WTC11 (cell line): ENCODE measurements around the gene ANKRD11.

Experiments
- FOXJ3 ChIP-seq: sonication (generic); formaldehyde crosslinking; IDR thresholded peaks from 2 replicates; pipeline ENCODE4 v1.9.0; 2021; ENCODE audit warnings: missing genetic modification reagents, mild to moderate bottlenecking, borderline replicate concordance
- NFYB ChIP-seq: sonication (generic); formaldehyde crosslinking; conservative IDR thresholded peaks from 2 replicates; pipeline ENCODE4 v1.8.0; 2022; ENCODE audit warnings: low read depth, missing genetic modification reagents
- PRRX2 ChIP-seq: fragments of 250-450 bp; sonication (Bioruptor Pico); IDR thresholded peaks from 2 replicates; pipeline ENCODE4 v1.8.0; 2021; ENCODE audit warnings: mild to moderate bottlenecking
- TF ChIP-seq, protein P1 (sequence below): fragments of 200-600 bp; IDR thresholded peaks from 2 replicates; pipeline ENCODE4 v1.8.0; 2022; ENCODE audit warnings: antibody characterized with exemption
- TF ChIP-seq, protein P2 (sequence below): fragments of 250-450 bp; sonication (Bioruptor Pico); IDR thresholded peaks from 2 replicates; pipeline ENCODE4 v1.9.0; 2021; ENCODE audit warnings: mild to moderate bottlenecking
- TF ChIP-seq, protein P3 (sequence below): sonication (generic); formaldehyde crosslinking; conservative IDR thresholded peaks from 2 replicates; pipeline ENCODE4 v1.8.1; 2022; ENCODE audit warnings: mild to moderate bottlenecking, missing genetic modification reagents

DNA sequence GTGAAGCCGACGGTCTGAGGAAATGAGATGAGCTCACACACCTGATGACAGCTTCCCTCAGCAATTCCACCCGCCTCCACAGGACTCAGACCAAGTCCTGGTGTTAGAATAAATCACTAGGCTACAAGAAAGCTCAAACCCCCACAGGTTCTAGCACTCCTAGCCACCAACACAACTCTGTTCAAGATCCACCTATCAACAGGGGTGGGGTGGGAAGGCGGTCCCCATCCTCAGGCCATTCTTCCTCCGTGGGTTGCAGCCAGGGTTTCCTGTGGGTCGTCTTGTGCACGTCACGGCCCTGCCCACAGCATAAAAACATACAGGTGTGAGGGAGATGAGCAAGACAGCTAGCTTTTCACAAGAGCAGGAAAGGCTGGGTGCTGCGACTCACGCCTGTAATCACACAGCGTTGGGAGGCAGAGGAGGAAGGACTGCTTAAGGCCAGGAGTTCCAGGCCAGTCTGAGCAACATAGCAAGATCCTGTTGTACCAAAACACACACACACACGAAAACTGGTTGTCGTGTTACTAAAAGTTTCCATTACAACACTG, 81.1 kb downstream of the ANKRD11 start:
- TF ChIP-seq, protein P1, sequence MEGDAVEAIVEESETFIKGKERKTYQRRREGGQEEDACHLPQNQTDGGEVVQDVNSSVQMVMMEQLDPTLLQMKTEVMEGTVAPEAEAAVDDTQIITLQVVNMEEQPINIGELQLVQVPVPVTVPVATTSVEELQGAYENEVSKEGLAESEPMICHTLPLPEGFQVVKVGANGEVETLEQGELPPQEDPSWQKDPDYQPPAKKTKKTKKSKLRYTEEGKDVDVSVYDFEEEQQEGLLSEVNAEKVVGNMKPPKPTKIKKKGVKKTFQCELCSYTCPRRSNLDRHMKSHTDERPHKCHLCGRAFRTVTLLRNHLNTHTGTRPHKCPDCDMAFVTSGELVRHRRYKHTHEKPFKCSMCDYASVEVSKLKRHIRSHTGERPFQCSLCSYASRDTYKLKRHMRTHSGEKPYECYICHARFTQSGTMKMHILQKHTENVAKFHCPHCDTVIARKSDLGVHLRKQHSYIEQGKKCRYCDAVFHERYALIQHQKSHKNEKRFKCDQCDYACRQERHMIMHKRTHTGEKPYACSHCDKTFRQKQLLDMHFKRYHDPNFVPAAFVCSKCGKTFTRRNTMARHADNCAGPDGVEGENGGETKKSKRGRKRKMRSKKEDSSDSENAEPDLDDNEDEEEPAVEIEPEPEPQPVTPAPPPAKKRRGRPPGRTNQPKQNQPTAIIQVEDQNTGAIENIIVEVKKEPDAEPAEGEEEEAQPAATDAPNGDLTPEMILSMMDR, result no peak
- no peak for TF ChIP-seq NFYB (CRISPR knock-in tag)
- TF ChIP-seq, protein P2, sequence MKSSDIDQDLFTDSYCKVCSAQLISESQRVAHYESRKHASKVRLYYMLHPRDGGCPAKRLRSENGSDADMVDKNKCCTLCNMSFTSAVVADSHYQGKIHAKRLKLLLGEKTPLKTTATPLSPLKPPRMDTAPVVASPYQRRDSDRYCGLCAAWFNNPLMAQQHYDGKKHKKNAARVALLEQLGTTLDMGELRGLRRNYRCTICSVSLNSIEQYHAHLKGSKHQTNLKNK, result no peak
- no peak for TF ChIP-seq PRRX2 (CRISPR knock-in tag)
- TF ChIP-seq FOXJ3 (CRISPR knock-in tag), result no peak
- TF ChIP-seq, protein P3, sequence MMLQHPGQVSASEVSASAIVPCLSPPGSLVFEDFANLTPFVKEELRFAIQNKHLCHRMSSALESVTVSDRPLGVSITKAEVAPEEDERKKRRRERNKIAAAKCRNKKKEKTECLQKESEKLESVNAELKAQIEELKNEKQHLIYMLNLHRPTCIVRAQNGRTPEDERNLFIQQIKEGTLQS, result no peak
